Measurements from ENCODE around the gene VEGFB.
A peak's percentile ranks its signal among the peaks of the same experiment; 100 is the strongest.

The VEGFB gene

DNA sequence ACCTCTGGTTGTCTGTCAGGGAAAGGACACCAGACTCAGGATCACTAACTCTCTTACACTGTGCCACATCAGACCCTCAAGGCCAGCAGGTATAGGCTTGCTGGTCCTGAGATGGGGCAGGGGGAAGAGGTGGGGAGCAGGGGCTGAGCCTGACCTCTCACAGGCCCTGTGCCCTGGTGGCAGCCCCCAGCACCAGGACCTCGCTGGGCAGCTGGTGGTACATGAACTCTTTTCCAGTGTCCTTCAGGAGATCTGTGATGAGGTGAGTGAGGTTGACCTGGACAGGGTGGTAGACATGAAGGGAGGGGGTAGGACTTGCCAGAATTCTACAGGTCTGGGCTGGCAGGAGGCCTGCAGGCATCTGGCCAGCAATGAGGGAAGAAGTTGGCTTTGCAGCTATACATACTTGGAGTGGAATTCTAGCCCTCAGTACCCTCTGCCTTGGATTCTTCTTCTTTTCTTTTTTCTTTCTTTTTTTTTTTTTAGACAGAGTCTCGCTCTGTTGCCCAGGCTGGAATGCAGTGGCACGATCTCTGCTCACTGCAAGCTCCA lies 6.9 kb upstream of the VEGFB start:
- no peaks in the 10 kb centered on the region for H3K9me3 Mint-ChIP-seq
- H3K4me3 Mint-ChIP-seq = peak overlapping the region; percentile 86
- H3K27me3 Mint-ChIP-seq (ENCODE audit: low read depth, poor library complexity) = peaks cover 5% of the 10 kb centered on the region
- H3K4me1 Mint-ChIP-seq = peaks cover 53% of the 10 kb centered on the region
- no peaks in the 10 kb centered on the region for H3K36me3 Mint-ChIP-seq (ENCODE audit: low read depth)
- TF ChIP-seq, protein P1, sequence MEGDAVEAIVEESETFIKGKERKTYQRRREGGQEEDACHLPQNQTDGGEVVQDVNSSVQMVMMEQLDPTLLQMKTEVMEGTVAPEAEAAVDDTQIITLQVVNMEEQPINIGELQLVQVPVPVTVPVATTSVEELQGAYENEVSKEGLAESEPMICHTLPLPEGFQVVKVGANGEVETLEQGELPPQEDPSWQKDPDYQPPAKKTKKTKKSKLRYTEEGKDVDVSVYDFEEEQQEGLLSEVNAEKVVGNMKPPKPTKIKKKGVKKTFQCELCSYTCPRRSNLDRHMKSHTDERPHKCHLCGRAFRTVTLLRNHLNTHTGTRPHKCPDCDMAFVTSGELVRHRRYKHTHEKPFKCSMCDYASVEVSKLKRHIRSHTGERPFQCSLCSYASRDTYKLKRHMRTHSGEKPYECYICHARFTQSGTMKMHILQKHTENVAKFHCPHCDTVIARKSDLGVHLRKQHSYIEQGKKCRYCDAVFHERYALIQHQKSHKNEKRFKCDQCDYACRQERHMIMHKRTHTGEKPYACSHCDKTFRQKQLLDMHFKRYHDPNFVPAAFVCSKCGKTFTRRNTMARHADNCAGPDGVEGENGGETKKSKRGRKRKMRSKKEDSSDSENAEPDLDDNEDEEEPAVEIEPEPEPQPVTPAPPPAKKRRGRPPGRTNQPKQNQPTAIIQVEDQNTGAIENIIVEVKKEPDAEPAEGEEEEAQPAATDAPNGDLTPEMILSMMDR (IDR thresholded peaks at IDR 0.05) = no peak
- no peak overlapping the region for H3K27ac Mint-ChIP-seq
- DNase-seq = no peak

DNA sequence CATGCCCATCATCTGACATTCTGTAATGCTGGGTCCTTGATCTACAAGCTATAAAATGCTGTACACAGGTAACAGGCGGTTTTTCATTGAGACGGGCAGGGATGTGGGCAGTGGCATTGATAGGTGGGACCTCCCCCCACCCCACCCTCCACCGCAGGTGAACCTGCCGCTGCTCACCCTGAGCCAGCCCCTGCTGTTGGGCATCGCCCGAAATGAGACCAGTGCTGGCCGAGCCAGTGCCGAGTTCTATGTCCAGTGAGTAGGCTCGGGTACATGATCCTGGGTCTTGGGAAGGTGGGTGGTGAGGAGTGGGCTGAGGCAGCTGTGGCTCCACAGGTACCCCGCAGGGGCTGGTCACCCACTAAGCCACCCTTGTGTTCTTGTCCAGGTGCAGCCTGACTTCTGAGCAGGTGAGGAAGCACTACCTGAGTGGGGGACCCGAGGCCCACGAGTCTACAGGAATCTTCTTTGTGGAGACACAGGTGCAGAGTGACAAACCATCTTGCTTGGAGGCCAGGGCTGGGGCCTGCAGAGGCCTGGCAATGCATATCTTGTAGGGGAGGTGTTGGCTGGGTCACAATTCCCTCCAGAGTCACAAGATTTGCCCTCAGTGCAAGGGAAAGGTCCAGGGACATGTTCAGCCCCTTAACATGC lies 5.2 kb upstream of the VEGFB start:
- Mint-ChIP-seq H3K9me3 (no peaks in the 10 kb centered on the region), H3K4me3 (peak overlapping the region; percentile 90), H3K27me3 (ENCODE audit: low read depth, poor library complexity) (peaks cover 15% of the 10 kb centered on the region), H3K27ac (no peak overlapping the region), H3K4me1 (peaks cover 53% of the 10 kb centered on the region), H3K36me3 (ENCODE audit: low read depth) (no peaks in the 10 kb centered on the region)
- TF ChIP-seq, protein P1 (IDR thresholded peaks at IDR 0.05) = no peak
- DNase-seq = no peak

DNA sequence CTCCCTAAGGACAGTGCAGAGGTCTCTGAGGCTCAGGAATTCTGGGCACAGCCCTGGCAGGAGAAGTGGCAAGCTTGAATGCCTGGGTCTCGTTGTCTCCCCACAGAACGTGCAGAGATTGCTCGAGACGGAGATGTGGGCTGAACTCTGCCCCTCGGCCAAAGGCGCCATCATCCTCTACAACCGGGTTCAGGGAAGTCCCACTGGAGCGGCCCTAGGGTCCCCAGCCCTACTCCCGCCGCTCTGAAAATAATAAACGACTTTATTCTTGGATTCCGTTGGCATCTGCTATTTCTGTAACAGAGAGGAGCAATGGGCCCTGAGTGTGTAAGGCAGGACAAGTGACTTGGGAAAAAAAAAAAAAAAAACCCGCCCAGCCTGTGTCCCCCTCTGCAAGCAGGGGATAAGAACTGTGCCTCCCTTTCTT lies 4.6 kb upstream of the VEGFB start:
- Mint-ChIP-seq H3K36me3 (ENCODE audit: low read depth) (no peaks in the 10 kb centered on the region), H3K27me3 (ENCODE audit: low read depth, poor library complexity) (peaks cover 15% of the 10 kb centered on the region), H3K4me3 (peak overlapping the region; percentile 90), H3K4me1 (peaks cover 52% of the 10 kb centered on the region), H3K27ac (no peak overlapping the region), H3K9me3 (no peaks in the 10 kb centered on the region)
- TF ChIP-seq, protein P1 (IDR thresholded peaks at IDR 0.05) = no peak
- no peak for DNase-seq

DNA sequence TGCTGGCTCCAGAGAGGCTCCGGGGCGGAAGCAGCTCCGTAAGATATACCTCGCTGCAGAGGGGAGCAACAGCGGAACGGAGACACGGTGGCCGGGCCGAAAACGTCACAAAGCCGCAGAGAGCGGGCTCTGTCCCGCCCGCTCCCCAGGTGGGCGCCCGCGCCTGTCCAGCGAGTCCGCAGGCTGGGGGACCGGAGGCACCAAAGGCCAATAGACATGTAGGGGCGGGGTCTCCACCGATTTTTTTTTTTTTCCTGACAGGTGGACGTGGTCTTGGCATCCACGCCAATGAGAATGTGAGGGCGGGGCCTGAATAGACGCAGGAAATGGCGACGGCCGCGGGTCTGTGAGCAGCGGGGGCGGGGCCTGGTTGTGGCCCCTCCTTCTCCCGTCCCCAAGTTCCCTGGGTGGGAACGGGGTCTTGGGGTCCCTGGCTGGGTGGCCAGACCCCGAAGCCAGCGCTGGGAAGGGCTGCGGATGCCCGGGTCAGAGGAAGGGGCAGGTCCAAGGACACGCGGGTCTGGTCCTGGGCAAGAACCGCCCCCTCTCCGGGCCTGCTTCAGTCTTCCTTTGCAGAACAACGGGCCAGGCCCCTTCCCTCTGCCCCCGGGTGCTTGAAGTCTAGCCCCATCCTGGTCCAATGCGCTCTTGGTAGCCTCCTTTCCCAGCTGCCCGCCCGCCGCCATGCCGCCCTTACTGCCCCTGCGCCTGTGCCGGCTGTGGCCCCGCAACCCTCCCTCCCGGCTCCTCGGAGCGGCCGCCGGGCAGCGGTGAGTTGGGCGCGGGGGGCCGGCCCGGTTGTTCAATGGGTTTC lies 4.0 kb upstream of the VEGFB start, which contains the start of gene DNAJC4:
TSS of gene DNAJC4 (plus strand) at position 378 of the 814 bp plus-strand sequence. CDS start at position 685, 307 bp downstream.
- H3K27ac Mint-ChIP-seq = peak within 1 kb of the TSS; percentile 58
- no peaks in the 10 kb centered on the region for H3K36me3 Mint-ChIP-seq (ENCODE audit: low read depth)
- peak within 1 kb of the TSS; percentile 90 for H3K4me3 Mint-ChIP-seq
- H3K9me3 Mint-ChIP-seq = no peaks in the 10 kb centered on the region
- H3K4me1 Mint-ChIP-seq = peaks cover 49% of the 10 kb centered on the region
- peak; percentile 92 for DNase-seq
- TF ChIP-seq, protein P1 (IDR thresholded peaks at IDR 0.05) = no peak
- H3K27me3 Mint-ChIP-seq (ENCODE audit: low read depth, poor library complexity) = peaks cover 15% of the 10 kb centered on the region

DNA sequence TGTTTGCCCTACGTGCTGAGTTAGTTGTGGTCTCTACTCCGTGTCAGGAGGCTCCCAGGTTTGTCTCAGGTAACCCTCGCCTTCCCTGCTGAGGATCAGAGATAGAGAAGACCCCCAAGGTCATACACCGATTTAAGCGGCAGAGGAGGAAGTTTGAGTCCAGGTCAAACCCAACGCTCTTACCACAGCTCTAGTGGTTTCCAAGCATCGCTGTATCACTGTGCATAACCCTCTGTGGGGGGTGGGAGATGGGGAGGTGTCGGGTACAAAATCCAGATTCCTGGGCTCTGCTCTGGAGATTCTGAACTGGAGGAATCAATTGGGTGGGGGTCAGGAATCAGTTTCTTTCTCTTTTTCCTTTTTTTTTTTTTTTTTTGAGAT lies 3.4 kb upstream of the VEGFB start:
- Mint-ChIP-seq H3K9me3 (no peaks in the 10 kb centered on the region), H3K4me1 (peaks cover 48% of the 10 kb centered on the region), H3K36me3 (ENCODE audit: low read depth) (no peaks in the 10 kb centered on the region), H3K4me3 (peak overlapping the region; percentile 90), H3K27me3 (ENCODE audit: low read depth, poor library complexity) (peaks cover 15% of the 10 kb centered on the region), H3K27ac (peak overlapping the region; percentile 58)
- TF ChIP-seq, protein P1 (IDR thresholded peaks at IDR 0.05) = no peak
- no peak for DNase-seq
